H9 (cell line): ENCODE data around the gene KRT80. TPM values are rescaled to one million over a fixed set of nuclear protein-coding genes. Genes with fewer than 3 reads are reported as not detected.

ENCODE experiments used
- DNase-seq: peaks from one replicate; pipeline ENCODE4 v3.0.0-alpha.2; 2017
- H2AFZ ChIP-seq: one replicate; pipeline ENCODE4 v1.6.1; 2013; ENCODE audit warnings: mild to moderate bottlenecking, low read length, control low read depth, moderate library complexity
- H2AK5ac ChIP-seq: 2 replicates; pipeline ENCODE4 v1.6.1; 2013; ENCODE audit warnings: low read length, control low read depth, mixed read lengths; ENCODE audit not compliant: insufficient read length
- H2BK120ac ChIP-seq: one replicate; pipeline ENCODE4 v1.6.1; 2013; ENCODE audit warnings: low read depth, mild to moderate bottlenecking, low read length, control low read depth, inconsistent platforms; ENCODE audit not compliant: poor library complexity, severe bottlenecking
- H2BK12ac ChIP-seq: 2 replicates; pipeline ENCODE4 v1.6.1; 2013; ENCODE audit warnings: low read length, control low read depth, mixed read lengths, low read depth; ENCODE audit not compliant: insufficient read length
- H2BK15ac ChIP-seq: 2 replicates; pipeline ENCODE4 v1.6.1; 2013; ENCODE audit warnings: low read depth, low read length, control low read depth
- H2BK20ac ChIP-seq: one replicate; pipeline ENCODE4 v1.6.1; 2013; ENCODE audit warnings: low read depth, mild to moderate bottlenecking, low read length, control low read depth, inconsistent platforms; ENCODE audit not compliant: poor library complexity, severe bottlenecking
- H2BK5ac ChIP-seq: 2 replicates; pipeline ENCODE4 v1.6.1; 2013; ENCODE audit warnings: low read length, control low read depth, mixed read lengths; ENCODE audit not compliant: insufficient read length
- H3K14ac ChIP-seq: 2 replicates; pipeline ENCODE4 v1.6.1; 2013; ENCODE audit warnings: low read length, control low read depth; ENCODE audit not compliant: insufficient read depth
- H3K18ac ChIP-seq: 2 replicates; pipeline ENCODE4 v1.6.1; 2013; ENCODE audit warnings: low read depth, mild to moderate bottlenecking, mixed read lengths, low read length, control low read depth; ENCODE audit not compliant: insufficient read length
- H3K23ac ChIP-seq: 2 replicates; pipeline ENCODE4 v1.6.1; 2013; ENCODE audit warnings: low read length, control low read depth, mixed read lengths, low read depth; ENCODE audit not compliant: insufficient read length
- H3K23me2 ChIP-seq: 2 replicates; pipeline ENCODE4 v1.6.1; 2013; ENCODE audit warnings: low read depth, mild to moderate bottlenecking, mixed read lengths, low read length, control low read depth; ENCODE audit not compliant: insufficient read length, poor library complexity, severe bottlenecking
- H3K27ac ChIP-seq: 2 replicates; pipeline ENCODE4 v1.5.1; 2013; ENCODE audit warnings: low read length, control low read depth, mixed read lengths, low read depth; ENCODE audit not compliant: insufficient read length
- H3K27me3 ChIP-seq: 2 replicates; pipeline ENCODE4 v1.6.1; 2013; ENCODE audit warnings: low read length, control low read depth, inconsistent platforms; ENCODE audit not compliant: insufficient read depth
- H3K4ac ChIP-seq: 2 replicates; pipeline ENCODE4 v1.6.1; 2013; ENCODE audit warnings: low read depth, mild to moderate bottlenecking, control low read depth, inconsistent platforms, low read length, moderate library complexity
- H3K4me1 ChIP-seq: 2 replicates; pipeline ENCODE4 v1.6.1; 2013; ENCODE audit warnings: low read length, control low read depth, inconsistent platforms; ENCODE audit not compliant: insufficient read depth
- H3K4me2 ChIP-seq: 2 replicates; pipeline ENCODE4 v1.6.1; 2013; ENCODE audit warnings: low read length, control low read depth, mixed read lengths; ENCODE audit not compliant: insufficient read length, insufficient read depth
- H3K56ac ChIP-seq: 2 replicates; pipeline ENCODE4 v1.6.1; 2013; ENCODE audit warnings: low read depth, mild to moderate bottlenecking, mixed read lengths, low read length, control low read depth; ENCODE audit not compliant: insufficient read length
- H3K79me1 ChIP-seq: 2 replicates; pipeline ENCODE4 v1.6.1; 2013; ENCODE audit warnings: low read depth, mild to moderate bottlenecking, moderate library complexity, low read length, control low read depth, inconsistent platforms; ENCODE audit not compliant: insufficient read depth, poor library complexity, severe bottlenecking
- H3K79me2 ChIP-seq: 2 replicates; pipeline ENCODE4 v1.6.1; 2013; ENCODE audit warnings: low read length, control low read depth, inconsistent platforms; ENCODE audit not compliant: insufficient read depth
- H3K9ac ChIP-seq: 2 replicates; pipeline ENCODE4 v1.6.1; 2013; ENCODE audit warnings: low read length, control low read depth, mixed read lengths; ENCODE audit not compliant: insufficient read length; ENCODE audit errors: extremely low read depth
- H3K9me3 ChIP-seq: one replicate; pipeline ENCODE4 v1.6.1; 2013; ENCODE audit warnings: low read depth, low read length, inconsistent platforms; ENCODE audit not compliant: control insufficient read depth
- H3T11ph ChIP-seq: one replicate; pipeline ENCODE4 v1.6.1; 2013; ENCODE audit warnings: mild to moderate bottlenecking, low read length, control low read depth, inconsistent platforms
- H4K20me1 ChIP-seq: one replicate; pipeline ENCODE4 v1.6.1; 2013; ENCODE audit not compliant: control insufficient read depth, insufficient read length, insufficient read depth
- H4K5ac ChIP-seq: 2 replicates; pipeline ENCODE4 v1.6.1; 2013; ENCODE audit warnings: low read depth, mild to moderate bottlenecking, mixed read lengths, low read length, control low read depth; ENCODE audit not compliant: insufficient read length
- H4K8ac ChIP-seq: replicated peaks from 2 replicates; pipeline ENCODE4 v1.6.1; 2013; ENCODE audit warnings: low read length, control low read depth, mixed read lengths, low read depth; ENCODE audit not compliant: insufficient read length
- H4K91ac ChIP-seq: 2 replicates; pipeline ENCODE4 v1.6.1; 2013; ENCODE audit warnings: low read depth, mild to moderate bottlenecking, moderate library complexity, mixed read lengths, low read length, control low read depth; ENCODE audit not compliant: insufficient read length
- H3K27ac Mint-ChIP-seq, 3 experiments: 2 replicates in 2 of 3; 3 replicates in 1 of 3; pipeline ENCODE4 v1.8.0; 2020 to 2021; ENCODE audit warnings: mixed read lengths in 3 of 3, mild to moderate bottlenecking in 1 of 3, moderate library complexity in 1 of 3
- H3K27me3 Mint-ChIP-seq: 2 replicates; pipeline ENCODE4 v1.8.0; 2021; ENCODE audit warnings: low read depth, mild to moderate bottlenecking, moderate library complexity, mixed read lengths
- H3K36me3 Mint-ChIP-seq, 3 experiments: 2 replicates in 2 of 3; 3 replicates in 1 of 3; pipeline ENCODE4 v1.8.0; 2020 to 2021; ENCODE audit warnings: low read depth in 3 of 3, mixed read lengths in 3 of 3; ENCODE audit not compliant: insufficient read depth in 1 of 3
- H3K4me1 Mint-ChIP-seq, 2 experiments: 2 replicates each; pipeline ENCODE4 v1.8.0; 2020; ENCODE audit warnings: mixed read lengths in 2 of 2
- H3K4me3 Mint-ChIP-seq, 2 experiments: 2 replicates in 1 of 2; 3 replicates in 1 of 2; pipeline ENCODE4 v1.8.0; 2020 to 2021; ENCODE audit warnings: mild to moderate bottlenecking in 2 of 2, mixed read lengths in 2 of 2, moderate library complexity in 1 of 2
- H3K9me3 Mint-ChIP-seq, 2 experiments: 2 replicates in 1 of 2; 3 replicates in 1 of 2; pipeline ENCODE4 v1.8.0; 2020; ENCODE audit warnings: mild to moderate bottlenecking in 2 of 2, mixed read lengths in 2 of 2, moderate library complexity in 1 of 2
- WGBS: extraction: QIAGEN DNeasy Blood & Tissue Kit; methylation state at CpG from one replicate; pipeline ENCODE4 v1.1.7; 2013; ENCODE audit warnings: missing lambda C conversion rate, low lambda C conversion rate, mixed read lengths; ENCODE audit not compliant: insufficient read length; ENCODE audit errors: extremely low coverage; 5-methylcytosine and 5-hydroxymethylcytosine counted together
- total RNA-seq: library from RNA; stranded (reverse); gene quantifications from 2 replicates; pipeline ENCODE4 v1.2.1, GENCODE V29; 2021
- TF ChIP-seq, protein P1 (sequence below): fragments of 200-600 bp; sonication (generic); conservative IDR thresholded peaks from 3 replicates; pipeline ENCODE4 v1.8.0; 2021; ENCODE audit warnings: antibody characterized with exemption, mild to moderate bottlenecking

Gene KRT80
- total RNA-seq, 1 experiment from 2014 or later, result not detected

DNA sequence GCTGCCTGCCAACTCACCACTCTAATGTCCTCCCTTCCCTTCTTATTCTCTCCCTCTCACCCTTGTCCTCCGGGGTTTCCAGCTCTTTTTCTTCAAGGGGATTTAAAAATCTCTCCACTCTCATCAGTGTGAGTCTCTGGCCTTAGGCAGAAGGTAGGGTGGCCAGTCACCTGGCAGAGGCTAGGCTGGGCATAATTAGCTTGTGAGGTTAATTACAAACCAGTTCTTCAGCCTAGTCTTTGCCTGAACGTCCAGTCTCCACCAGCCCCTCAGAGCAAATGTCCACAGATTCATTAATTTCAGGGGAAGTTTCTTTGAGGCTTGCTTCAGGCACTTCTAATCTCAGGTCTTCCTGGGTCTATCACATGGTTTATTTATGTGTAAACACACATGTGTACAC is 48.0 kb upstream of the KRT80 start:
- Histone ChIP-seq H3K4me2 (no peak overlapping the region), H2BK5ac (no peak overlapping the region), H3K79me1 (no peaks in the 10 kb centered on the region), H3T11ph (no peak overlapping the region), H3K27ac (no peak overlapping the region), H4K20me1 (no peaks in the 10 kb centered on the region), H2AFZ (no peak overlapping the region), H3K27me3 (no peaks in the 10 kb centered on the region; the same call in 1 of the 2 replicates), H3K4ac (no peak overlapping the region), H2AK5ac (no peak overlapping the region), H3K9me3 (no peaks in the 10 kb centered on the region), H3K56ac (no peak overlapping the region), H2BK20ac (no peak overlapping the region), H3K23ac (no peak overlapping the region), H3K4me1 (peaks cover 12% of the 10 kb centered on the region), H4K91ac (no peak overlapping the region), H2BK12ac (no peak overlapping the region), H4K8ac (no peak overlapping the region), H3K23me2 (no peaks in the 10 kb centered on the region), H3K18ac (no peak overlapping the region), H3K14ac (no peak overlapping the region), H3K9ac (no peak overlapping the region), H4K5ac (no peak overlapping the region), H3K79me2 (no peaks in the 10 kb centered on the region), H2BK15ac (no peak overlapping the region), H2BK120ac (no peak overlapping the region)
- peaks cover 31% of the 10 kb centered on the region for H3K27me3 Mint-ChIP-seq
- DNase-seq, result no peak
- no CpG with 5 or more reads among the region's 2 CpGs for WGBS
- no peak overlapping the region; a peak in 1 of 5 replicates for H3K4me3 Mint-ChIP-seq
- peaks cover 42 to 49% of the 10 kb centered on the region in 2 experiments for H3K4me1 Mint-ChIP-seq
- no peaks in the 10 kb centered on the region; a peak in 1 of 5 replicates for H3K9me3 Mint-ChIP-seq
- H3K27ac Mint-ChIP-seq, result peak overlapping the region in 1 of 3 experiments; percentile 67; a peak in 1 of 7 replicates
- H3K36me3 Mint-ChIP-seq, result peaks cover 3 to 44% (median 4%) of the 10 kb centered on the region in 3 experiments; a peak in 5 of 7 replicates
- TF ChIP-seq, protein P1, sequence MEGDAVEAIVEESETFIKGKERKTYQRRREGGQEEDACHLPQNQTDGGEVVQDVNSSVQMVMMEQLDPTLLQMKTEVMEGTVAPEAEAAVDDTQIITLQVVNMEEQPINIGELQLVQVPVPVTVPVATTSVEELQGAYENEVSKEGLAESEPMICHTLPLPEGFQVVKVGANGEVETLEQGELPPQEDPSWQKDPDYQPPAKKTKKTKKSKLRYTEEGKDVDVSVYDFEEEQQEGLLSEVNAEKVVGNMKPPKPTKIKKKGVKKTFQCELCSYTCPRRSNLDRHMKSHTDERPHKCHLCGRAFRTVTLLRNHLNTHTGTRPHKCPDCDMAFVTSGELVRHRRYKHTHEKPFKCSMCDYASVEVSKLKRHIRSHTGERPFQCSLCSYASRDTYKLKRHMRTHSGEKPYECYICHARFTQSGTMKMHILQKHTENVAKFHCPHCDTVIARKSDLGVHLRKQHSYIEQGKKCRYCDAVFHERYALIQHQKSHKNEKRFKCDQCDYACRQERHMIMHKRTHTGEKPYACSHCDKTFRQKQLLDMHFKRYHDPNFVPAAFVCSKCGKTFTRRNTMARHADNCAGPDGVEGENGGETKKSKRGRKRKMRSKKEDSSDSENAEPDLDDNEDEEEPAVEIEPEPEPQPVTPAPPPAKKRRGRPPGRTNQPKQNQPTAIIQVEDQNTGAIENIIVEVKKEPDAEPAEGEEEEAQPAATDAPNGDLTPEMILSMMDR, result no peak
